Body of pancreas (tissue), 4 donors: ENCODE measurements around the gene TTLL5. TPM values are rescaled to one million over a fixed set of nuclear protein-coding genes. Genes with fewer than 3 reads are reported as not detected.
"Not testable (repeated sequence)": the region's sequence is repeated elsewhere in the genome, so short reads cannot be mapped to it uniquely, and the experiment has no call there.

Experiments used
- ATAC-seq: fragments of 150-250 bp; one replicate; pipeline ENCODE4 v1.9.1; 2016
- DNase-seq, 4 donors: peaks; one replicate each; pipeline ENCODE4 v3.0.0-alpha.2; 2019
- H3K27ac ChIP-seq, 4 donors: fragments of 200-600 bp; sonication (generic); 1 replicate in 3 of 4; 2 replicates in 1 of 4; pipeline versions ENCODE4 v1.5.1 to v1.6.1; 2016 to 2019; ENCODE audit warnings: mild to moderate bottlenecking in 1 of 4, mixed read lengths in 1 of 4, moderate library complexity in 1 of 4
- H3K27me3 ChIP-seq, 2 donors: fragments of 200-600 bp; sonication (generic); one replicate each; pipeline ENCODE4 v1.6.0; 2016; ENCODE audit warnings: mild to moderate bottlenecking in 1 of 2
- H3K36me3 ChIP-seq, 2 donors: fragments of 200-600 bp; sonication (generic); replicated peaks in 1 of 2; 2 replicates each; pipeline ENCODE4 v1.5.1; 2016; ENCODE audit warnings: low read depth in 2 of 2; ENCODE audit not compliant: insufficient read depth in 1 of 2
- H3K4me1 ChIP-seq: fragments of 200-600 bp; sonication (generic); one replicate; pipeline ENCODE4 v1.6.0; 2016
- H3K4me3 ChIP-seq, 2 donors: fragments of 200-600 bp; sonication (generic); 1 replicate in 1 of 2; 2 replicates in 1 of 2; pipeline ENCODE4 v1.5.1; 2016 to 2019
- H3K9me3 ChIP-seq, 3 donors: fragments of 200-600 bp; sonication (generic); 1 replicate in 2 of 3; 2 replicates in 1 of 3; pipeline ENCODE4 v1.5.1; 2016
- POLR2A ChIP-seq, 3 donors: fragments of 450-650 bp; IDR thresholded peaks; one replicate each; pipeline ENCODE4 v1.6.1; 2016; ENCODE audit warnings: antibody characterized with exemption in 3 of 3, mild to moderate bottlenecking in 2 of 3
- WGBS, 2 donors: methylation state at CpG; one replicate each; pipeline ENCODE4 v1.1.5; 2017; 5-methylcytosine and 5-hydroxymethylcytosine counted together
- intact Hi-C: fragments of 100-400 bp; cut with DNase I; formaldehyde crosslinking; loops from one replicate; pipeline ENCODE4 v1.15.1; 2023
- total RNA-seq, 2 donors: library from RNA; depleted of rRNA; stranded (reverse); fragments of >200 nt; gene quantifications; one replicate each; pipeline ENCODE4 v1.1.0, GENCODE V29; 2016
- TF ChIP-seq, protein P1 (sequence below), 7 experiments: fragments of 450-650 bp in 4 of 7; fragments of 200-600 bp in 3 of 7; sonication (generic) in 3 of 7; IDR thresholded peaks; one replicate each; pipeline ENCODE4 v1.5.1; 2016 to 2019; ENCODE audit warnings: antibody characterized with exemption in 7 of 7

TTLL5 gene
- total RNA-seq, 2 donors from 2014 or later: 21.0 to 21.8 TPM

DNA sequence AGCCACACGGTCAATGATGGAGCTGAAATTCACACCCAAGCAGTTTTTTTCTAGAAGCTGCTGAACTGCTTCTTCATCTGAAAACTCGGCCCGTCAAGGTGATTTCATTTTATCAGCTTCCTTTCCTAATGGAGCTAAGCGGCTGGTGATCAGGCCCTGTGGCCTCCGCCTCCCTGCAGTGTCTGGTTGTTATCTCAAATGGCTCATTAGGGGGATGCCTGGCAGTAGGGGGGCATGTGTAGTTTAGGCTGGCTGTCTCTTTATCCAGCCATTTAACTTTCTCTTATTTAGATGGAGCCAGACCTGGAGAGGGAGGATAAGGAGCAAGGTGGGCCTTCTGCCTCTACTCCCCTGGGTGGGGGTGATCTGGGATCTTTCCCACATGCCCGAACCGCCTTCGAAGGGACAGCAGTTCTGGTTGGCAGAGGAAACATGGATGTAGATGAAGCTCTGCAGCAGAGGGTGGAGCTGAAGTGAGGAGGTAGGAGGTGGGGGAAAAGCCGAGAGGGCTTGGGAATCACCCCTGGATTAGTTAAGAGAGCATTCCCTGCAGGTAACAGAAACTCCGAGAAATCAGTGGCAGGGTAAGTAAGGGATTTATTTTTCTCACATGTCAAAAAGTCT lies 256.4 kb downstream of the TTLL5 start:
- Histone ChIP-seq H3K27ac (no peak overlapping the region), H3K27me3 (no peaks in the 10 kb centered on the region), H3K4me3 (no peak overlapping the region), H3K4me1 (no peaks in the 10 kb centered on the region), H3K36me3 (no peaks in the 10 kb centered on the region), H3K9me3 (no peaks in the 10 kb centered on the region)
- TF ChIP-seq POLR2A (IDR thresholded peaks at IDR 0.05): no peak
- TF ChIP-seq, protein P1, sequence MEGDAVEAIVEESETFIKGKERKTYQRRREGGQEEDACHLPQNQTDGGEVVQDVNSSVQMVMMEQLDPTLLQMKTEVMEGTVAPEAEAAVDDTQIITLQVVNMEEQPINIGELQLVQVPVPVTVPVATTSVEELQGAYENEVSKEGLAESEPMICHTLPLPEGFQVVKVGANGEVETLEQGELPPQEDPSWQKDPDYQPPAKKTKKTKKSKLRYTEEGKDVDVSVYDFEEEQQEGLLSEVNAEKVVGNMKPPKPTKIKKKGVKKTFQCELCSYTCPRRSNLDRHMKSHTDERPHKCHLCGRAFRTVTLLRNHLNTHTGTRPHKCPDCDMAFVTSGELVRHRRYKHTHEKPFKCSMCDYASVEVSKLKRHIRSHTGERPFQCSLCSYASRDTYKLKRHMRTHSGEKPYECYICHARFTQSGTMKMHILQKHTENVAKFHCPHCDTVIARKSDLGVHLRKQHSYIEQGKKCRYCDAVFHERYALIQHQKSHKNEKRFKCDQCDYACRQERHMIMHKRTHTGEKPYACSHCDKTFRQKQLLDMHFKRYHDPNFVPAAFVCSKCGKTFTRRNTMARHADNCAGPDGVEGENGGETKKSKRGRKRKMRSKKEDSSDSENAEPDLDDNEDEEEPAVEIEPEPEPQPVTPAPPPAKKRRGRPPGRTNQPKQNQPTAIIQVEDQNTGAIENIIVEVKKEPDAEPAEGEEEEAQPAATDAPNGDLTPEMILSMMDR (IDR thresholded peaks at IDR 0.05): no peak
- ATAC-seq: no peak
- intact Hi-C loops: no loop called here
- 86 to 87% methylated on average over 10 of the region's 10 CpGs for WGBS, 2 donors
- DNase-seq: no peak

DNA sequence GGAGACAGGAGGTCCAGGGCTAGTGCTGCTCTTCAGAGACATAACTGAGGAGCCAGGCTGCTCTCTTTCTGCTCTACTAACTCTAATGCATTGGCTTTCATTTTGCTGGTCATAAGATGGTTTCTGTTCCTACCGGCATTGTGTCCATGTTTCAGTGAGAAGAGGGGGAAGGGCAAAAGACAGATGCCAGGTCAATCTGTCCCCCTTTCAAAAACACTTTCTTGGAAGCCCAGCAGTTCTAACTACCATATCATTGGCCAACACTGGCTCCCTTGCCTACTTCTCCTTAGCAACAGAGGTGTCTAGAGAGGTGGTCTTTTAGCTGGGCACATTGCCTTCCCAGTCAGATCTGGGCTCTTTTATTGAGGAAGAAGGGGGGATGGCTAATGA lies 256.9 kb downstream of the TTLL5 start:
- H3K27ac ChIP-seq: no peak overlapping the region
- TF ChIP-seq POLR2A (IDR thresholded peaks at IDR 0.05): no peak
- no peaks in the 10 kb centered on the region for H3K4me1 ChIP-seq
- no peaks in the 10 kb centered on the region for H3K27me3 ChIP-seq
- 71 to 76% methylated on average over 1 of the region's 1 CpG for WGBS, 2 donors
- no peaks in the 10 kb centered on the region for H3K36me3 ChIP-seq
- no peaks in the 10 kb centered on the region for H3K9me3 ChIP-seq
- H3K4me3 ChIP-seq: no peak overlapping the region
- intact Hi-C loops: no loop called here
- no peak for DNase-seq
- ATAC-seq: no peak

DNA sequence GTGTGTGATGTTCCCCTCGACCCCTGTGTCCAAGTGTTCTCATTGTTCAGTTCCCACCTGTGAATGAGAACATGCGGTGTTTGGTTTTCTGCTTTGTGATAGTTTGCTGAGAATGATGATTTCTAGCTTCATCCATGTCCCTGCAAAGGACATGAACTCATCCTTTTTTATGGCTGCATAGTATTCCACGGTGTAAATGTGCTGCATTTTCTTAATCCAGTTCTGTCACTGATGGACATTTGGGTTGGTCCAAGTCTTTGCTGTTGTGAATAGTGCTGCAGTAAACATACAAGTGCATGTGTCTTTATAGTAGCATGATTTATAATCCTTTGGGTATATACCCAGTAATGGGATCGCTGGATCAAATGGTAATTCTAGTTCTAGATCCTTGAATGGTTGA lies 259.4 kb downstream of the TTLL5 start:
- ATAC-seq, H3K4me3 ChIP-seq, DNase-seq, intact Hi-C loops, H3K36me3 ChIP-seq, H3K27me3 ChIP-seq, H3K9me3 ChIP-seq, H3K27ac ChIP-seq, H3K4me1 ChIP-seq: not testable (repeated sequence)
- WGBS, 2 donors: 94 to 96% methylated on average over 4 of the region's 4 CpGs

DNA sequence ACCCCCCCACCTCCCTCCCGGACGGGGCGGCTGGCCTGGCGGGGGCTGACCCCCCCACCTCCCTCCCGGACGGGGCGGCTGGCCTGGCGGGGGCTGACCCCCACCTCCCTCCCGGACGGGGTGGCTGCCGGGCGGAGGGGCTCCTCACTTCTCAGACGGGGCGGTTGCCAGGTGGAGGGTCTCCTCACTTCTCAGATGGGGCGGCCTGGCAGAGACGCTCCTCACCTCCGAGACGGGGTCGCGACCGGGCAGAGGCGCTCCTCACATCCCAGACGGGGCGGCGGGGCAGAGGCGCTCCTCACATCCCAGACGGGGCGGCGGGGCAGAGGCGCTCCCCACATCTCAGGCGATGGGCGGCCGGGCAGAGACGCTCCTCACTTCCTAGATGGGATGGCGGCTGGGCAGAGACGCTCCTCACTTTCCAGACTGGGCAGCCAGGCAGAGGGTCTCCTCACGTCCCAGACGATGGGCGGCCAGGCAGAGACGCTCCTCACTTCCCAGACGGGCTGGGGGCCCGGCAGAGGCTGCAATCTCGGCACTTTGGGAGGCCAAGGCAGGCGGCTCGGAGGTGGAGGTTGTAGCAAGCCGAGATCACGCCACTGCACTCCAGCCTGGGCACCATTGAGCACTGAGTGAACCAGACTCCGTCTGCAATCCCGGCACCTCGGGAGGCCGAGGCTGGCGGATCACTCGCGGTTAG lies 264.2 kb downstream of the TTLL5 start:
- DNase-seq, H3K27me3 ChIP-seq, H3K4me1 ChIP-seq, intact Hi-C loops, H3K4me3 ChIP-seq, H3K9me3 ChIP-seq, H3K27ac ChIP-seq, H3K36me3 ChIP-seq, ATAC-seq: not testable (repeated sequence)
- WGBS, 2 donors: 97% methylated on average over 13 of the region's 54 CpGs; no CpG with 5 or more reads in 1 of the 2 donors

DNA sequence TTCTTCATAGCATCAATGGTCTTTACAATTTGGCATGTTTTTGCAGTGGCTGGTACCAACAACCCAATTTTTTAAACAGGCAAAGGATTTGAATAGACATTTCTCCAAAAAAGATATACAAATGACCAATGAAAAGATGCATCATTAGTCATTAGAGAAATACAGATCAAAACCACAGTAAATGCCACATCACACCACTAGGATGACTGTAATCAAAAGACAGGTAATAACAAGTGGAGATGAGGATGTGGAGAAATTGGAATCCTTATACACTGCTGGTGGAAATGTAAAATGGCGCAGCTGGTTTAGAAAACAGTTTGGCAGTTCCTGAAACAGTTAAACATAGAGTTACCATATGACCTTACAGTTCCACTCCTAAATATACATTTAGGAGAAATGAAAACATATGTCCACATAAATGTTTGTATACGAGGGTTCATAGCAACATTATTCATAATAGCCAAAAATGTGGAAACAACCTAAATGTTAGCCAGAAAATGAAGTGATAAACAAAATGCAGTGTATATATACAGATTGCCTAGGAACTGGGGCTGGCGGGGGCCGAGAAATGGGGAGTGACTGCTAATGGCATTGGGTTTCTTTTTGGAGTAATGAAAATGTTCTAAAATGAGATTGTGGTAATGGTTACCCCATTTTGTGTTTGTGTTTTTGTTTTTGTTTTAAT lies 265.5 kb downstream of the TTLL5 start:
- Histone ChIP-seq H3K27me3 (no peaks in the 10 kb centered on the region), H3K36me3 (no peaks in the 10 kb centered on the region), H3K9me3 (no peaks in the 10 kb centered on the region), H3K27ac (no peak overlapping the region), H3K4me3 (no peak overlapping the region), H3K4me1 (no peaks in the 10 kb centered on the region)
- TF ChIP-seq, protein P1 (IDR thresholded peaks at IDR 0.05): no peak
- TF ChIP-seq POLR2A (IDR thresholded peaks at IDR 0.05): no peak
- DNase-seq: no peak
- ATAC-seq: no peak
- 96% methylated on average over 4 of the region's 4 CpGs for WGBS, 2 donors
- intact Hi-C loops: no loop called here

DNA sequence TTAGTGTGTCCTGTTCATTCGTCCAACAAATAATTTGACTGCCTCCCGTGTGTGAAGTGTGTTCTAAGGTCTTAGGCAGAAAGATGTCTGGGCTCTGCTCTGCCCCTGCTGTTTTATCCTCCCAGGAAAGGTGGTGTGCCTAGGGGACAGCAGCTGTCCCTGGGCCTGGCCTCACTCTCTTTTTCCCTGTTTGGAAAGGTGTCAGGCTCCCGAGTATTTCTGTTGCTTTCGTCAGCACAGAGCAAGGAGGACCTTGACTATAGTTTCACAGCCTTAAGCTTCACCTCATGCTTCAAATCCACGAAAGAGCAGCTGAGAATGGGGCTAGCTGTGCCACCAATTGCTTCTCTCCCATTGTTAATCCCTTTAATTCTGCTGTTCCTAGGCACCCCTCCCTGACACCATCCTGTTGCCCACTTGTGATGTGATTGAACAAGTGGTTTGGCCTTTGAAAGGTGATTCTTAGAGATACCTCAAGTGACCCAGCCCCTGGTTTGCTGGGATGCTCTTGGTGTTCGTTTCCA lies 266.6 kb downstream of the TTLL5 start:
- no peaks in the 10 kb centered on the region for H3K4me1 ChIP-seq
- WGBS, 2 donors: 70 to 74% methylated on average over 6 of the region's 6 CpGs
- H3K27ac ChIP-seq: no peak overlapping the region
- H3K4me3 ChIP-seq: no peak overlapping the region
- no peak for TF ChIP-seq POLR2A (IDR thresholded peaks at IDR 0.05)
- TF ChIP-seq, protein P1 (IDR thresholded peaks at IDR 0.05): no peak
- H3K27me3 ChIP-seq: no peaks in the 10 kb centered on the region
- no peaks in the 10 kb centered on the region for H3K9me3 ChIP-seq
- no peak for DNase-seq
- no peaks in the 10 kb centered on the region for H3K36me3 ChIP-seq
- intact Hi-C loops: no loop called here
- ATAC-seq: no peak
